Measurements from ENCODE around the gene KRTAP5-3. TPM values are rescaled to one million over a fixed set of nuclear protein-coding genes. Genes with fewer than 3 reads are reported as not detected.

Gene KRTAP5-3
- total and polyA plus RNA-seq, 9 of the 15 experiments (the other 6 are each of a cell fraction or from before 2014, with no cell fraction given), result not detected

- TF ChIP-seq CEBPG (CRISPR knock-in tag; IDR thresholded peaks at IDR 0.05) (no peak), CEBPG (tag; conservative IDR thresholded peaks at IDR 0.05 in 1 of 2, IDR thresholded peaks at IDR 0.05 in 1 of 2) (no peak), CXXC5 (CRISPR knock-in tag; IDR thresholded peaks at IDR 0.05) (0 out of 2 replicates have a peak, but pooled peaks have one; percentile 25), FOXJ3 (CRISPR knock-in tag; IDR thresholded peaks at IDR 0.05) (no peak), HDAC3 (IDR thresholded peaks at IDR 0.05; ENCODE audit: borderline replicate concordance, partially characterized antibody) (no peak), ZNF197 (CRISPR knock-in tag; IDR thresholded peaks at IDR 0.05; ENCODE audit: low read depth) (no peak), HNRNPLL (IDR thresholded peaks at IDR 0.05; ENCODE audit: low read depth, low read length, poor library complexity, severe bottlenecking) (no peak), XRCC4 (IDR thresholded peaks at IDR 0.05; ENCODE audit: extremely low read depth, insufficient read depth, insufficient read length) (no peak), HNRNPH1 (optimal IDR thresholded peaks at IDR 0.05; ENCODE audit: low read depth, low read length) (no peak), PRMT5 (CRISPR knock-in tag; IDR thresholded peaks at IDR 0.05) (no peak), PRDM10 (IDR thresholded peaks at IDR 0.05; ENCODE audit: partially characterized antibody) (peak; percentile 91), ZKSCAN1 (IDR thresholded peaks at IDR 0.05; ENCODE audit: low read depth, low read length) (no peak), CBX3 (IDR thresholded peaks at IDR 0.05; ENCODE audit: borderline replicate concordance in 1 of 2, low read length in 2 of 2) (no peak), TFAM (CRISPR knock-in tag; conservative IDR thresholded peaks at IDR 0.05) (no peak), ATF1 (CRISPR knock-in tag; IDR thresholded peaks at IDR 0.05) (no peak), ATF1 (tag; IDR thresholded peaks at IDR 0.05) (peak; percentile 75), NFE2 (IDR thresholded peaks at IDR 0.05; ENCODE audit: low read depth) (0 out of 2 replicates have a peak, but pooled peaks have one; percentile 7), TFAP4 (CRISPR knock-in tag; IDR thresholded peaks at IDR 0.05; ENCODE audit: borderline replicate concordance) (peak; percentile 69; the same call in 1 of the 2 replicates), KLF6 (CRISPR knock-in tag; IDR thresholded peaks at IDR 0.05; ENCODE audit: borderline replicate concordance) (no peak)
- TF ChIP-seq, protein P1, sequence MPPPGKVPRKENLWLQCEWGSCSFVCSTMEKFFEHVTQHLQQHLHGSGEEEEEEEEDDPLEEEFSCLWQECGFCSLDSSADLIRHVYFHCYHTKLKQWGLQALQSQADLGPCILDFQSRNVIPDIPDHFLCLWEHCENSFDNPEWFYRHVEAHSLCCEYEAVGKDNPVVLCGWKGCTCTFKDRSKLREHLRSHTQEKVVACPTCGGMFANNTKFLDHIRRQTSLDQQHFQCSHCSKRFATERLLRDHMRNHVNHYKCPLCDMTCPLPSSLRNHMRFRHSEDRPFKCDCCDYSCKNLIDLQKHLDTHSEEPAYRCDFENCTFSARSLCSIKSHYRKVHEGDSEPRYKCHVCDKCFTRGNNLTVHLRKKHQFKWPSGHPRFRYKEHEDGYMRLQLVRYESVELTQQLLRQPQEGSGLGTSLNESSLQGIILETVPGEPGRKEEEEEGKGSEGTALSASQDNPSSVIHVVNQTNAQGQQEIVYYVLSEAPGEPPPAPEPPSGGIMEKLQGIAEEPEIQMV (tag; conservative IDR thresholded peaks at IDR 0.05; ENCODE audit: low read depth), result no peak
- TF ChIP-seq, protein P2, sequence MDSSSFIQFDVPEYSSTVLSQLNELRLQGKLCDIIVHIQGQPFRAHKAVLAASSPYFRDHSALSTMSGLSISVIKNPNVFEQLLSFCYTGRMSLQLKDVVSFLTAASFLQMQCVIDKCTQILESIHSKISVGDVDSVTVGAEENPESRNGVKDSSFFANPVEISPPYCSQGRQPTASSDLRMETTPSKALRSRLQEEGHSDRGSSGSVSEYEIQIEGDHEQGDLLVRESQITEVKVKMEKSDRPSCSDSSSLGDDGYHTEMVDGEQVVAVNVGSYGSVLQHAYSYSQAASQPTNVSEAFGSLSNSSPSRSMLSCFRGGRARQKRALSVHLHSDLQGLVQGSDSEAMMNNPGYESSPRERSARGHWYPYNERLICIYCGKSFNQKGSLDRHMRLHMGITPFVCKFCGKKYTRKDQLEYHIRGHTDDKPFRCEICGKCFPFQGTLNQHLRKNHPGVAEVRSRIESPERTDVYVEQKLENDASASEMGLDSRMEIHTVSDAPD (CRISPR knock-in tag; IDR thresholded peaks at IDR 0.05), result no peak
Measured at GRCh38 chr11:1619449-1619848, 11.2 kb upstream of the KRTAP5-3 start (continued).

All from K562 (cell line).